ENCODE measurements around the gene INTS12.

Gene INTS12

GRCh38 chr4:105707782-105708180, 708 bp downstream of the INTS12 start:
- TF ChIP-seq, protein P1, sequence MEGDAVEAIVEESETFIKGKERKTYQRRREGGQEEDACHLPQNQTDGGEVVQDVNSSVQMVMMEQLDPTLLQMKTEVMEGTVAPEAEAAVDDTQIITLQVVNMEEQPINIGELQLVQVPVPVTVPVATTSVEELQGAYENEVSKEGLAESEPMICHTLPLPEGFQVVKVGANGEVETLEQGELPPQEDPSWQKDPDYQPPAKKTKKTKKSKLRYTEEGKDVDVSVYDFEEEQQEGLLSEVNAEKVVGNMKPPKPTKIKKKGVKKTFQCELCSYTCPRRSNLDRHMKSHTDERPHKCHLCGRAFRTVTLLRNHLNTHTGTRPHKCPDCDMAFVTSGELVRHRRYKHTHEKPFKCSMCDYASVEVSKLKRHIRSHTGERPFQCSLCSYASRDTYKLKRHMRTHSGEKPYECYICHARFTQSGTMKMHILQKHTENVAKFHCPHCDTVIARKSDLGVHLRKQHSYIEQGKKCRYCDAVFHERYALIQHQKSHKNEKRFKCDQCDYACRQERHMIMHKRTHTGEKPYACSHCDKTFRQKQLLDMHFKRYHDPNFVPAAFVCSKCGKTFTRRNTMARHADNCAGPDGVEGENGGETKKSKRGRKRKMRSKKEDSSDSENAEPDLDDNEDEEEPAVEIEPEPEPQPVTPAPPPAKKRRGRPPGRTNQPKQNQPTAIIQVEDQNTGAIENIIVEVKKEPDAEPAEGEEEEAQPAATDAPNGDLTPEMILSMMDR (IDR thresholded peaks at IDR 0.05), result no peak

- TF ChIP-seq, protein P1 (IDR thresholded peaks at IDR 0.05), result no peak
These were observed 9.9 kb downstream of the INTS12 start for GRCh38 chr4:105698607-105699006.

DNA sequence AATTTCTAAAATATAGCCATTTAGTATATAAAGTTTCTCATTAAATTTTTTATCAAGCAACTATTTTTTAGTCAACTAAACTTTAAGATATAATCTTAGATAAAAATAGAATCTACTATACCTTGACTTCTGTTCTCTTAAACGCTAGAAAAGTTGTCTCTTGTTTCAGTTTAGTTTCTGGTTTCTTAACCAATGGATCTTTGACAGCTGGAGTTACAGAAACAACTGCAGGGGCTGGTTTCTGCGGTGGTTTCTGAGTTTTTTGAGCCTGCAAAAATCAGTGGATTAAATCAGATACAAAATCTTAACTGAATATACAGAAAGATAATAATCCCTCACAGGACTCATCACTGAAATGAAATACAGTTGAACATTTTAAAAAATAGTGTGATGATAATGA, 21.9 kb downstream of the INTS12 start:
- TF ChIP-seq, protein P1 (IDR thresholded peaks at IDR 0.05), result no peak

DNA sequence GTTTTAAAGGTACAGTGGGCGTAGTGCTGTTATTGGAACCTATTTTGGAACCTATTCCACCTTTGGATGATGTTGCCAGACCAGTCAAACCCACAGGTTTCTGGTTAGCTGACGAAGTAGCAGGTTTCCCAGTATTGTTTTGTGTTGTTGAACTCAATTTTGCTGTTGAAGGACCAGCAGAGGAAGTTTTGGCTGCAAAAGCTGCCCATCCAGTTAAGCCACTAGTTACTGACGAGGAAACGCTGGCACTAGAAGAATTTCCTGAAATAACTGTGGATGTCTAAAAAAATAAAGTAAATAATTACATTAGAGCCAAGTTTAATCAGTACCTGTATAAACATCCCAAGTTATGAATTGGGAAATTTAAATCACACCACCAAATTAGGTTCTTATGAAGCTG, 25.5 kb downstream of the INTS12 start:
- TF ChIP-seq, protein P1 (IDR thresholded peaks at IDR 0.05), result no peak

DNA sequence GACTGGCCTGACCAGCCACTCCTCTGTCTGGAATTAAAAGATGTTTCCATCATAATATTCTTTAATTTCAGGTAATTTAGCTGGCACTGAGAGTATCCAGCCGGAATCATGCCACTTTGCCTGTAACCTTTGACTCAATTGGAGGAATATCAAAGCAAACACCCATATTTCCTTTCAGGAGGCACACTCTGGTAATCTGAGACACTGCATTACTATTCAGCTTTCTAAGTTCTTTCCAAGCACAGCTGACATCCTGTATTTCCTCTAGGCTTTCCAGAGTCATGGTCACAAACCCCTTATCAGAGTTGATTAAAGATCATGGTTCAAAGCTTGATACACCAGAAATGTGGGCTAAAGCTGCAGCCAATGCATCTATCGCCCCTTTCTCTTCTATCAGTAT, 29.3 kb downstream of the INTS12 start:
- TF ChIP-seq, protein P1 (IDR thresholded peaks at IDR 0.05), result no peak

GRCh38 chr4:105677709-105678108, 30.8 kb downstream of the INTS12 start:
- TF ChIP-seq, protein P1 (IDR thresholded peaks at IDR 0.05), result no peak

GRCh38 chr4:105674011-105674410, 34.5 kb downstream of the INTS12 start:
- TF ChIP-seq, protein P1 (IDR thresholded peaks at IDR 0.05), result no peak

- TF ChIP-seq, protein P1 (IDR thresholded peaks at IDR 0.05), result no peak
These were observed 37.2 kb downstream of the INTS12 start for GRCh38 chr4:105671301-105671700.
